Right renal cortex interstitium (tissue), 3 donors: ENCODE results near the gene LDB3. TPM values are rescaled to one million over a fixed set of nuclear protein-coding genes. Genes with fewer than 3 reads are reported as not detected.

Source experiments
- polyA plus RNA-seq, 3 donors: library from polyadenylated mRNA; unstranded; fragments of 120-200 nt; gene quantifications; one replicate each; pipeline ENCODE4 v1.2.1, GENCODE V29; 2013; ENCODE audit not compliant: insufficient read length in 3 of 3

The LDB3 gene
- polyA plus RNA-seq, 3 donors: 0.72 to 1.7 (median 1.2) TPM

Other genes starting within 250 kb of the LDB3 start
- gene WAPL, start 146.7 kb upstream of the LDB3 start, polyA plus RNA-seq: 10 to 100 TPM; 51.1 to 54.3 (median 51.9) TPM
- gene OPN4, start 14.0 kb upstream of the LDB3 start, polyA plus RNA-seq: not detected
- 10 to 100 TPM; 73.6 to 85.4 (median 78.2) TPM for gene BMPR1A, start 88.1 kb downstream of the LDB3 start, polyA plus RNA-seq